ENCODE measurements around the gene PLA2G6. TPM values are rescaled to one million over a fixed set of nuclear protein-coding genes. Genes with fewer than 3 reads are reported as not detected.
A peak's percentile ranks its signal among the peaks of the same experiment; 100 is the strongest.

PLA2G6 gene
- total RNA-seq, 1 donor from 2014 or later: 60.8 TPM

- DNase-seq (no peak), ATAC-seq (no peak)
- no peaks in the 10 kb centered on the region for H3K9me3 ChIP-seq
- H3K4me1 ChIP-seq: peaks cover 8% of the 10 kb centered on the region
- no peaks in the 10 kb centered on the region for H3K27me3 ChIP-seq (ENCODE audit: low read depth)
- TF ChIP-seq CTCF (IDR thresholded peaks at IDR 0.05): no peak
- H3K27ac ChIP-seq: no peak overlapping the region
- no peak overlapping the region for H3K4me3 ChIP-seq
- intact Hi-C loops (cut with DNase I): no loop called here
- no peaks in the 10 kb centered on the region for H3K36me3 ChIP-seq
Observed at GRCh38 chr22:38097058-38097457, 84.6 kb downstream of the PLA2G6 start.

- no peak for TF ChIP-seq CTCF (IDR thresholded peaks at IDR 0.05)
- no peak for DNase-seq
- peak in 1 of 2 donors; percentile 5 for ATAC-seq
- no peaks in the 10 kb centered on the region for H3K9me3 ChIP-seq
- H3K27ac ChIP-seq: no peak overlapping the region
- no peak overlapping the region for H3K4me3 ChIP-seq
- no peaks in the 10 kb centered on the region for H3K36me3 ChIP-seq
- H3K4me1 ChIP-seq: no peaks in the 10 kb centered on the region
- intact Hi-C loops (cut with DNase I): no loop called here
- H3K27me3 ChIP-seq (ENCODE audit: low read depth): peaks cover 7% of the 10 kb centered on the region
Observed at GRCh38 chr22:38089474-38089851, 92.2 kb downstream of the PLA2G6 start.

GRCh38 chr22:38088629-38089473 is 92.8 kb downstream of the PLA2G6 start:
- no peaks in the 10 kb centered on the region for H3K4me1 ChIP-seq
- H3K27me3 ChIP-seq (ENCODE audit: low read depth): peaks cover 7% of the 10 kb centered on the region
- intact Hi-C loops (cut with DNase I): no loop called here
- no peak for DNase-seq
- no peak overlapping the region for H3K27ac ChIP-seq
- TF ChIP-seq CTCF (IDR thresholded peaks at IDR 0.05): no peak
- no peaks in the 10 kb centered on the region for H3K36me3 ChIP-seq
- H3K4me3 ChIP-seq: peak overlapping the region; percentile 27
- peak in 1 of 2 donors; percentile 12 for ATAC-seq
- no peaks in the 10 kb centered on the region for H3K9me3 ChIP-seq

- Histone ChIP-seq H3K9me3 (no peaks in the 10 kb centered on the region), H3K4me3 (no peak overlapping the region), H3K36me3 (no peaks in the 10 kb centered on the region), H3K27me3 (ENCODE audit: low read depth) (peaks cover 15% of the 10 kb centered on the region), H3K4me1 (peaks cover under 1% of the 10 kb centered on the region), H3K27ac (no peak overlapping the region)
- no peak for ATAC-seq
- intact Hi-C loops (cut with DNase I): no loop called here
- DNase-seq: peak; percentile 32
- no peak for TF ChIP-seq CTCF (IDR thresholded peaks at IDR 0.05)
Observed at GRCh38 chr22:38087855-38088254, 93.8 kb downstream of the PLA2G6 start.

- peak; percentile 42 for DNase-seq
- no peak for TF ChIP-seq CTCF (IDR thresholded peaks at IDR 0.05)
- intact Hi-C loops (cut with DNase I): no loop called here
- Histone ChIP-seq H3K4me1 (peaks cover 10% of the 10 kb centered on the region), H3K27ac (no peak overlapping the region), H3K36me3 (no peaks in the 10 kb centered on the region), H3K4me3 (no peak overlapping the region), H3K27me3 (ENCODE audit: low read depth) (peaks cover 24% of the 10 kb centered on the region), H3K9me3 (no peaks in the 10 kb centered on the region)
- no peak for ATAC-seq
Observed at GRCh38 chr22:38086942-38087341, 94.7 kb downstream of the PLA2G6 start.
